ENCODE results near the gene ERI3. TPM values are rescaled to one million over a fixed set of nuclear protein-coding genes. Genes with fewer than 3 reads are reported as not detected.

Gene ERI3
- total and polyA plus RNA-seq, 2 of the 13 experiments (the other 11 are each of a cell fraction or from before 2014, with no cell fraction given), result 35.6 to 35.9 TPM

DNA sequence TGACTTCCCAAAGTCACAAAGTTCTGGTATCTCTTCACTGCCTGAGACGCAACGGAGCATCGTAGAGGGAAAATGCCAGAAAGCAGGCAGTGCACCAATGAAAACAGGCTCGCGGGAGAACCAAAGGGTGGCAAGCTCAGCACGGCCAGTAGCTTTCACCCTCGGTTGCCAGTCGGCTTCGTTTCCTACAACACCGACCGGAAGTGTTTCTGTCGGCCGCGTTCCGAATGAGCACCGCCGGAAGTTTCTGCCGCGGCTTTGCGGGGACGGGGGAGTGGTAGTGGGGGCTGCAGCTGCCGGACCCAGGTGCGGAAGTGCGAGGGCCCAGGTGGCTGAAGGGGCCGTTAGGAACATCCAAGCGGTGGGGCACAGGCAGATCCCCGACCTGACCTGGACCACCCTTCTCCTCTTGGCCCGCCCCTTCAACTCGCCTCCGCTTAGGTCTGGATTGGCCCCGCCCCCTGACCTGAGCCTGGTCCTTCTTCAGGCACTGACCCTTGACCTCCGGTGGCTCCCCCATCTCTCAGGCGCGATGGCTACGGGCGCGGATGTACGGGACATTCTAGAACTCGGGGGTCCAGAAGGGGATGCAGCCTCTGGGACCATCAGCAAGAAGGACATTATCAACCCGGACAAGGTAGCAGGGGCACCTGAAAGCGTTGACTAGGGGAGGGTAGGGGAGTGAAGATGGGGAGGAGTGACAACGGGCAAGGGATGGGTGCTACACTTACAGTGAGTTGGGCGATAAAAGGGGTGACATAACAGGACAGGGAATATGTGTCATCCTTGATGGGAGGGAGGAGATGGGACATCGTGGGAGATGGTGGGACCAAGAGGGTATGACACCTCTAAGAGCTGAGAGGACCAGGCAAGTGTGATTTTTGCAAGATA lies 141.6 kb downstream of the ERI3 start, which contains the start of gene DMAP1 (continued):
- TF ChIP-seq, protein P1, sequence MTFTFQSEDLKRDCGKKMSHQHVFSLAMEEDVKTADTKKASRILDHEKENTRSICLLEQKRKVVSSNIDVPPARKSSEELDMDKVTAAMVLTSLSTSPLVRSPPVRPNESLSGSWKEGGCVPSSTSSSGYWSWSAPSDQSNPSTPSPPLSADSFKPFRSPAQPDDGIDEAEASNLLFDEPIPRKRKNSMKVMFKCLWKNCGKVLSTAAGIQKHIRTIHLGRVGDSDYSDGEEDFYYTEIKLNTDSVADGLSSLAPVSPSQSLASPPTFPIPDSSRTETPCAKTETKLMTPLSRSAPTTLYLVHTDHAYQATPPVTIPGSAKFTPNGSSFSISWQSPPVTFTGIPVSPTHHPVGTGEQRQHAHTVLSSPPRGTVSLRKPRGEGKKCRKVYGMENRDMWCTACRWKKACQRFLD (CRISPR knock-in tag; IDR thresholded peaks at IDR 0.05; ENCODE audit: borderline replicate concordance), result peak; percentile 84; the same call in 1 of the 2 replicates
- TF ChIP-seq NR2F2 (IDR thresholded peaks at IDR 0.05; ENCODE audit: borderline replicate concordance, low read depth), result peak; percentile 67; the same call in 1 of the 2 replicates
- TF ChIP-seq ZNF773 (CRISPR knock-in tag; IDR thresholded peaks at IDR 0.05; ENCODE audit: borderline replicate concordance), result peak; percentile 53; the same call in 1 of the 2 replicates
- TF ChIP-seq RORA (CRISPR knock-in tag; IDR thresholded peaks at IDR 0.05), result no peak
- peak; percentile 97 for TF ChIP-seq KDM5A (IDR thresholded peaks at IDR 0.05; ENCODE audit: borderline replicate concordance, low read length)
- TF ChIP-seq, protein P2, sequence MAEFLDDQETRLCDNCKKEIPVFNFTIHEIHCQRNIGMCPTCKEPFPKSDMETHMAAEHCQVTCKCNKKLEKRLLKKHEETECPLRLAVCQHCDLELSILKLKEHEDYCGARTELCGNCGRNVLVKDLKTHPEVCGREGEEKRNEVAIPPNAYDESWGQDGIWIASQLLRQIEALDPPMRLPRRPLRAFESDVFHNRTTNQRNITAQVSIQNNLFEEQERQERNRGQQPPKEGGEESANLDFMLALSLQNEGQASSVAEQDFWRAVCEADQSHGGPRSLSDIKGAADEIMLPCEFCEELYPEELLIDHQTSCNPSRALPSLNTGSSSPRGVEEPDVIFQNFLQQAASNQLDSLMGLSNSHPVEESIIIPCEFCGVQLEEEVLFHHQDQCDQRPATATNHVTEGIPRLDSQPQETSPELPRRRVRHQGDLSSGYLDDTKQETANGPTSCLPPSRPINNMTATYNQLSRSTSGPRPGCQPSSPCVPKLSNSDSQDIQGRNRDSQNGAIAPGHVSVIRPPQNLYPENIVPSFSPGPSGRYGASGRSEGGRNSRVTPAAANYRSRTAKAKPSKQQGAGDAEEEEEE (CRISPR knock-in tag; IDR thresholded peaks at IDR 0.05; ENCODE audit: borderline replicate concordance), result no peak
- TF ChIP-seq REL (CRISPR knock-in tag; conservative IDR thresholded peaks at IDR 0.05), result no peak
- TF ChIP-seq, protein P3, sequence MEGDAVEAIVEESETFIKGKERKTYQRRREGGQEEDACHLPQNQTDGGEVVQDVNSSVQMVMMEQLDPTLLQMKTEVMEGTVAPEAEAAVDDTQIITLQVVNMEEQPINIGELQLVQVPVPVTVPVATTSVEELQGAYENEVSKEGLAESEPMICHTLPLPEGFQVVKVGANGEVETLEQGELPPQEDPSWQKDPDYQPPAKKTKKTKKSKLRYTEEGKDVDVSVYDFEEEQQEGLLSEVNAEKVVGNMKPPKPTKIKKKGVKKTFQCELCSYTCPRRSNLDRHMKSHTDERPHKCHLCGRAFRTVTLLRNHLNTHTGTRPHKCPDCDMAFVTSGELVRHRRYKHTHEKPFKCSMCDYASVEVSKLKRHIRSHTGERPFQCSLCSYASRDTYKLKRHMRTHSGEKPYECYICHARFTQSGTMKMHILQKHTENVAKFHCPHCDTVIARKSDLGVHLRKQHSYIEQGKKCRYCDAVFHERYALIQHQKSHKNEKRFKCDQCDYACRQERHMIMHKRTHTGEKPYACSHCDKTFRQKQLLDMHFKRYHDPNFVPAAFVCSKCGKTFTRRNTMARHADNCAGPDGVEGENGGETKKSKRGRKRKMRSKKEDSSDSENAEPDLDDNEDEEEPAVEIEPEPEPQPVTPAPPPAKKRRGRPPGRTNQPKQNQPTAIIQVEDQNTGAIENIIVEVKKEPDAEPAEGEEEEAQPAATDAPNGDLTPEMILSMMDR (CRISPR knock-in tag; IDR thresholded peaks at IDR 0.05), result peak; percentile 59
- TF ChIP-seq ZFP90 (CRISPR knock-in tag; IDR thresholded peaks at IDR 0.05; ENCODE audit: borderline replicate concordance), result peak; percentile 92
- TF ChIP-seq, protein P4, sequence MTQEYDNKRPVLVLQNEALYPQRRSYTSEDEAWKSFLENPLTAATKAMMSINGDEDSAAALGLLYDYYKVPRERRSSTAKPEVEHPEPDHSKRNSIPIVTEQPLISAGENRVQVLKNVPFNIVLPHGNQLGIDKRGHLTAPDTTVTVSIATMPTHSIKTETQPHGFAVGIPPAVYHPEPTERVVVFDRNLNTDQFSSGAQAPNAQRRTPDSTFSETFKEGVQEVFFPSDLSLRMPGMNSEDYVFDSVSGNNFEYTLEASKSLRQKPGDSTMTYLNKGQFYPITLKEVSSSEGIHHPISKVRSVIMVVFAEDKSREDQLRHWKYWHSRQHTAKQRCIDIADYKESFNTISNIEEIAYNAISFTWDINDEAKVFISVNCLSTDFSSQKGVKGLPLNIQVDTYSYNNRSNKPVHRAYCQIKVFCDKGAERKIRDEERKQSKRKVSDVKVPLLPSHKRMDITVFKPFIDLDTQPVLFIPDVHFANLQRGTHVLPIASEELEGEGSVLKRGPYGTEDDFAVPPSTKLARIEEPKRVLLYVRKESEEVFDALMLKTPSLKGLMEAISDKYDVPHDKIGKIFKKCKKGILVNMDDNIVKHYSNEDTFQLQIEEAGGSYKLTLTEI (CRISPR knock-in tag; conservative IDR thresholded peaks at IDR 0.05), result no peak
- peak; percentile 44 for TF ChIP-seq STAG1 (CRISPR knock-in tag; IDR thresholded peaks at IDR 0.05)
- no peak for TF ChIP-seq FOSL1 (CRISPR knock-in tag; IDR thresholded peaks at IDR 0.05; ENCODE audit: borderline replicate concordance)
- TF ChIP-seq ZNF619 (CRISPR knock-in tag; IDR thresholded peaks at IDR 0.05), result peak; percentile 57; the same call in 1 of the 2 replicates
- TF ChIP-seq RNF2 (conservative IDR thresholded peaks at IDR 0.05; ENCODE audit: low read depth), result 0 out of 2 replicates have a peak, but pooled peaks have one; percentile 41
- TF ChIP-seq, protein P5, sequence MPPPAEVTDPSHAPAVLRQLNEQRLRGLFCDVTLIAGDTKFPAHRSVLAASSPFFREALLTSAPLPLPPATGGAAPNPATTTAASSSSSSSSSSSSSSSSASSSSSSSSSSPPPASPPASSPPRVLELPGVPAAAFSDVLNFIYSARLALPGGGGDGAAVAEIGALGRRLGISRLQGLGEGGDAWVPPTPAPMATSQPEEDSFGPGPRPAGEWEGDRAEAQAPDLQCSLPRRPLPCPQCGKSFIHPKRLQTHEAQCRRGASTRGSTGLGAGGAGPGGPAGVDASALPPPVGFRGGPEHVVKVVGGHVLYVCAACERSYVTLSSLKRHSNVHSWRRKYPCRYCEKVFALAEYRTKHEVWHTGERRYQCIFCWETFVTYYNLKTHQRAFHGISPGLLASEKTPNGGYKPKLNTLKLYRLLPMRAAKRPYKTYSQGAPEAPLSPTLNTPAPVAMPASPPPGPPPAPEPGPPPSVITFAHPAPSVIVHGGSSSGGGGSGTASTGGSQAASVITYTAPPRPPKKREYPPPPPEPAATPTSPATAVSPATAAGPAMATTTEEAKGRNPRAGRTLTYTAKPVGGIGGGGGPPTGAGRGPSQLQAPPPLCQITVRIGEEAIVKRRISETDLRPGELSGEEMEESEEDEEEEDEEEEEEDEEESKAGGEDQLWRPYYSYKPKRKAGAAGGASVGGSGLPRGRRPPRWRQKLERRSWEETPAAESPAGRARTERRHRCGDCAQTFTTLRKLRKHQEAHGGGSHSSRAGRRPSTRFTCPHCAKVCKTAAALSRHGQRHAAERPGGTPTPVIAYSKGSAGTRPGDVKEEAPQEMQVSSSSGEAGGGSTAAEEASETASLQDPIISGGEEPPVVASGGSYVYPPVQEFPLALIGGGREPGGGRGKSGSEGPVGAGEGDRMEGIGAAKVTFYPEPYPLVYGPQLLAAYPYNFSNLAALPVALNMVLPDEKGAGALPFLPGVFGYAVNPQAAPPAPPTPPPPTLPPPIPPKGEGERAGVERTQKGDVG (CRISPR knock-in tag; IDR thresholded peaks at IDR 0.05; ENCODE audit: borderline replicate concordance), result 0 out of 2 replicates have a peak, but pooled peaks have one; percentile 33
- peak; percentile 75; the same call in 1 of the 2 replicates for TF ChIP-seq HOXD1 (CRISPR knock-in tag; IDR thresholded peaks at IDR 0.05)
